H9 (cell line): Measurements from ENCODE around the gene NAGPA. TPM values are rescaled to one million over a fixed set of nuclear protein-coding genes. Genes with fewer than 3 reads are reported as not detected.
A peak's percentile ranks its signal among the peaks of the same experiment; 100 is the strongest.

Experiments used
- DNase-seq: peaks from one replicate; pipeline ENCODE4 v3.0.0-alpha.2; 2017
- H2AFZ ChIP-seq: one replicate; pipeline ENCODE4 v1.6.1; 2013; ENCODE audit warnings: mild to moderate bottlenecking, low read length, control low read depth, moderate library complexity
- H2AK5ac ChIP-seq: 2 replicates; pipeline ENCODE4 v1.6.1; 2013; ENCODE audit warnings: low read length, control low read depth, mixed read lengths; ENCODE audit not compliant: insufficient read length
- H2BK120ac ChIP-seq: one replicate; pipeline ENCODE4 v1.6.1; 2013; ENCODE audit warnings: low read depth, mild to moderate bottlenecking, low read length, control low read depth, inconsistent platforms; ENCODE audit not compliant: poor library complexity, severe bottlenecking
- H2BK12ac ChIP-seq: 2 replicates; pipeline ENCODE4 v1.6.1; 2013; ENCODE audit warnings: low read length, control low read depth, mixed read lengths, low read depth; ENCODE audit not compliant: insufficient read length
- H2BK15ac ChIP-seq: 2 replicates; pipeline ENCODE4 v1.6.1; 2013; ENCODE audit warnings: low read depth, low read length, control low read depth
- H2BK20ac ChIP-seq: one replicate; pipeline ENCODE4 v1.6.1; 2013; ENCODE audit warnings: low read depth, mild to moderate bottlenecking, low read length, control low read depth, inconsistent platforms; ENCODE audit not compliant: poor library complexity, severe bottlenecking
- H2BK5ac ChIP-seq: 2 replicates; pipeline ENCODE4 v1.6.1; 2013; ENCODE audit warnings: low read length, control low read depth, mixed read lengths; ENCODE audit not compliant: insufficient read length
- H3K14ac ChIP-seq: 2 replicates; pipeline ENCODE4 v1.6.1; 2013; ENCODE audit warnings: low read length, control low read depth; ENCODE audit not compliant: insufficient read depth
- H3K18ac ChIP-seq: 2 replicates; pipeline ENCODE4 v1.6.1; 2013; ENCODE audit warnings: low read depth, mild to moderate bottlenecking, mixed read lengths, low read length, control low read depth; ENCODE audit not compliant: insufficient read length
- H3K23ac ChIP-seq: 2 replicates; pipeline ENCODE4 v1.6.1; 2013; ENCODE audit warnings: low read length, control low read depth, mixed read lengths, low read depth; ENCODE audit not compliant: insufficient read length
- H3K23me2 ChIP-seq: 2 replicates; pipeline ENCODE4 v1.6.1; 2013; ENCODE audit warnings: low read depth, mild to moderate bottlenecking, mixed read lengths, low read length, control low read depth; ENCODE audit not compliant: insufficient read length, poor library complexity, severe bottlenecking
- H3K27ac ChIP-seq: 2 replicates; pipeline ENCODE4 v1.5.1; 2013; ENCODE audit warnings: low read length, control low read depth, mixed read lengths, low read depth; ENCODE audit not compliant: insufficient read length
- H3K27me3 ChIP-seq: 2 replicates; pipeline ENCODE4 v1.6.1; 2013; ENCODE audit warnings: low read length, control low read depth, inconsistent platforms; ENCODE audit not compliant: insufficient read depth
- H3K4ac ChIP-seq: 2 replicates; pipeline ENCODE4 v1.6.1; 2013; ENCODE audit warnings: low read depth, mild to moderate bottlenecking, control low read depth, inconsistent platforms, low read length, moderate library complexity
- H3K4me1 ChIP-seq: 2 replicates; pipeline ENCODE4 v1.6.1; 2013; ENCODE audit warnings: low read length, control low read depth, inconsistent platforms; ENCODE audit not compliant: insufficient read depth
- H3K4me2 ChIP-seq: 2 replicates; pipeline ENCODE4 v1.6.1; 2013; ENCODE audit warnings: low read length, control low read depth, mixed read lengths; ENCODE audit not compliant: insufficient read length, insufficient read depth
- H3K56ac ChIP-seq: 2 replicates; pipeline ENCODE4 v1.6.1; 2013; ENCODE audit warnings: low read depth, mild to moderate bottlenecking, mixed read lengths, low read length, control low read depth; ENCODE audit not compliant: insufficient read length
- H3K79me1 ChIP-seq: 2 replicates; pipeline ENCODE4 v1.6.1; 2013; ENCODE audit warnings: low read depth, mild to moderate bottlenecking, moderate library complexity, low read length, control low read depth, inconsistent platforms; ENCODE audit not compliant: insufficient read depth, poor library complexity, severe bottlenecking
- H3K79me2 ChIP-seq: 2 replicates; pipeline ENCODE4 v1.6.1; 2013; ENCODE audit warnings: low read length, control low read depth, inconsistent platforms; ENCODE audit not compliant: insufficient read depth
- H3K9ac ChIP-seq: 2 replicates; pipeline ENCODE4 v1.6.1; 2013; ENCODE audit warnings: low read length, control low read depth, mixed read lengths; ENCODE audit not compliant: insufficient read length; ENCODE audit errors: extremely low read depth
- H3K9me3 ChIP-seq: one replicate; pipeline ENCODE4 v1.6.1; 2013; ENCODE audit warnings: low read depth, low read length, inconsistent platforms; ENCODE audit not compliant: control insufficient read depth
- H3T11ph ChIP-seq: one replicate; pipeline ENCODE4 v1.6.1; 2013; ENCODE audit warnings: mild to moderate bottlenecking, low read length, control low read depth, inconsistent platforms
- H4K20me1 ChIP-seq: one replicate; pipeline ENCODE4 v1.6.1; 2013; ENCODE audit not compliant: control insufficient read depth, insufficient read length, insufficient read depth
- H4K5ac ChIP-seq: 2 replicates; pipeline ENCODE4 v1.6.1; 2013; ENCODE audit warnings: low read depth, mild to moderate bottlenecking, mixed read lengths, low read length, control low read depth; ENCODE audit not compliant: insufficient read length
- H4K8ac ChIP-seq: replicated peaks from 2 replicates; pipeline ENCODE4 v1.6.1; 2013; ENCODE audit warnings: low read length, control low read depth, mixed read lengths, low read depth; ENCODE audit not compliant: insufficient read length
- H4K91ac ChIP-seq: 2 replicates; pipeline ENCODE4 v1.6.1; 2013; ENCODE audit warnings: low read depth, mild to moderate bottlenecking, moderate library complexity, mixed read lengths, low read length, control low read depth; ENCODE audit not compliant: insufficient read length
- H3K27ac Mint-ChIP-seq, 3 experiments: 2 replicates in 2 of 3; 3 replicates in 1 of 3; pipeline ENCODE4 v1.8.0; 2020 to 2021; ENCODE audit warnings: mixed read lengths in 3 of 3, mild to moderate bottlenecking in 1 of 3, moderate library complexity in 1 of 3
- H3K27me3 Mint-ChIP-seq: 2 replicates; pipeline ENCODE4 v1.8.0; 2021; ENCODE audit warnings: low read depth, mild to moderate bottlenecking, moderate library complexity, mixed read lengths
- H3K36me3 Mint-ChIP-seq, 3 experiments: 2 replicates in 2 of 3; 3 replicates in 1 of 3; pipeline ENCODE4 v1.8.0; 2020 to 2021; ENCODE audit warnings: low read depth in 3 of 3, mixed read lengths in 3 of 3; ENCODE audit not compliant: insufficient read depth in 1 of 3
- H3K4me1 Mint-ChIP-seq, 2 experiments: 2 replicates each; pipeline ENCODE4 v1.8.0; 2020; ENCODE audit warnings: mixed read lengths in 2 of 2
- H3K4me3 Mint-ChIP-seq, 2 experiments: 2 replicates in 1 of 2; 3 replicates in 1 of 2; pipeline ENCODE4 v1.8.0; 2020 to 2021; ENCODE audit warnings: mild to moderate bottlenecking in 2 of 2, mixed read lengths in 2 of 2, moderate library complexity in 1 of 2
- H3K9me3 Mint-ChIP-seq, 2 experiments: 2 replicates in 1 of 2; 3 replicates in 1 of 2; pipeline ENCODE4 v1.8.0; 2020; ENCODE audit warnings: mild to moderate bottlenecking in 2 of 2, mixed read lengths in 2 of 2, moderate library complexity in 1 of 2
- WGBS: extraction: QIAGEN DNeasy Blood & Tissue Kit; methylation state at CpG from one replicate; pipeline ENCODE4 v1.1.7; 2013; ENCODE audit warnings: missing lambda C conversion rate, low lambda C conversion rate, mixed read lengths; ENCODE audit not compliant: insufficient read length; ENCODE audit errors: extremely low coverage; 5-methylcytosine and 5-hydroxymethylcytosine counted together
- total RNA-seq: library from RNA; stranded (reverse); gene quantifications from 2 replicates; pipeline ENCODE4 v1.2.1, GENCODE V29; 2021
- TF ChIP-seq, protein P1 (sequence below): fragments of 200-600 bp; sonication (generic); conservative IDR thresholded peaks from 3 replicates; pipeline ENCODE4 v1.8.0; 2021; ENCODE audit warnings: antibody characterized with exemption, mild to moderate bottlenecking

Gene NAGPA
- total RNA-seq, 1 experiment from 2014 or later = 12.1 TPM

DNA sequence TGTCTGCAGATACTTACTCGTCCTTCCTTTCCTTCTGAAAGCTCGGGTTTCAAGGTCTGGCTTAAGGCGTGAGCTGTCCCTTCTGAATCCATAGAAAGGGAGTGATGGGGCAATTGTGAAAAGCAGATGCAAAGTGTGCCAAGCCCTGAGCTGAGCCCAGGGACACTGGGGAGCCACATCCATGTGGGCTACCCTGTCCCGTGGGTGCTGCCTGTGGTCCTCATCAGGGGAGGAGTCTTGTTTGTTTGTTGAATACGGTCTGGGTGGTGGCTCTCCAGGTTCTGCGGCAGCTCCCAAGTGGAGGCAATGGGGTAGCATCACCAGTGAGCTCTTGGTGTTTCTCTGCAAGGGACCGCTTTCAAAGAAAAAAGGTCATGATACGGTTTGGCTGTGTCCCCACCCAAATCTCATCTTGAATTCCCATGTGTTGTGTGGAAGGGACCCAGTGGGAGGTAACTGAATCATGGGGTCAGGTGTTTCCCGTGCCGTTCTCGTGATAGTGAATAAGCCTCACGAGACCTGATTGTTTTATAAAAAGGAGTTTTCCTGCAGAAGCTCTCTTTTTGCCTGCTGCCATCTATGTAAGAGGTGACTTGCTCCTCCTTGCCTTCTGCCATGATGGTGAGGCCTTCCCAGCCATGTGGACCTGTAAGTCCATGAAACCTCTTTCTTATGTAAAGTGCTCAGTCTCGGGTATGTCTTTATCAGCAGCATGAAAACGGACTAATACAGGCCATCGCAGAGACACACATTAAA lies 36.9 kb upstream of the NAGPA start:
- no peak overlapping the region for H4K5ac ChIP-seq
- H3K4me2 ChIP-seq = no peak overlapping the region
- H3K79me1 ChIP-seq = peaks cover 4% of the 10 kb centered on the region
- no peaks in the 10 kb centered on the region for H3K4me1 ChIP-seq
- no peaks in the 10 kb centered on the region for H3K9me3 ChIP-seq
- H3K27me3 Mint-ChIP-seq = no peaks in the 10 kb centered on the region; the same call in 1 of the 2 replicates
- TF ChIP-seq, protein P1, sequence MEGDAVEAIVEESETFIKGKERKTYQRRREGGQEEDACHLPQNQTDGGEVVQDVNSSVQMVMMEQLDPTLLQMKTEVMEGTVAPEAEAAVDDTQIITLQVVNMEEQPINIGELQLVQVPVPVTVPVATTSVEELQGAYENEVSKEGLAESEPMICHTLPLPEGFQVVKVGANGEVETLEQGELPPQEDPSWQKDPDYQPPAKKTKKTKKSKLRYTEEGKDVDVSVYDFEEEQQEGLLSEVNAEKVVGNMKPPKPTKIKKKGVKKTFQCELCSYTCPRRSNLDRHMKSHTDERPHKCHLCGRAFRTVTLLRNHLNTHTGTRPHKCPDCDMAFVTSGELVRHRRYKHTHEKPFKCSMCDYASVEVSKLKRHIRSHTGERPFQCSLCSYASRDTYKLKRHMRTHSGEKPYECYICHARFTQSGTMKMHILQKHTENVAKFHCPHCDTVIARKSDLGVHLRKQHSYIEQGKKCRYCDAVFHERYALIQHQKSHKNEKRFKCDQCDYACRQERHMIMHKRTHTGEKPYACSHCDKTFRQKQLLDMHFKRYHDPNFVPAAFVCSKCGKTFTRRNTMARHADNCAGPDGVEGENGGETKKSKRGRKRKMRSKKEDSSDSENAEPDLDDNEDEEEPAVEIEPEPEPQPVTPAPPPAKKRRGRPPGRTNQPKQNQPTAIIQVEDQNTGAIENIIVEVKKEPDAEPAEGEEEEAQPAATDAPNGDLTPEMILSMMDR = no peak
- H2AK5ac ChIP-seq = no peak overlapping the region
- no peak overlapping the region for H3K27ac ChIP-seq
- no peak overlapping the region for H3K4ac ChIP-seq
- no peak overlapping the region for H3K27ac Mint-ChIP-seq
- no peak overlapping the region for H2AFZ ChIP-seq
- H3K4me3 Mint-ChIP-seq = peak overlapping the region in 1 of 2 experiments; percentile 50; a peak in 2 of 5 replicates
- H3K4me1 Mint-ChIP-seq = peaks cover 17 to 18% of the 10 kb centered on the region in 2 experiments
- no peak overlapping the region for H3K56ac ChIP-seq
- no peak overlapping the region for H3K9ac ChIP-seq
- no peak overlapping the region for H2BK120ac ChIP-seq
- no peak overlapping the region for H2BK15ac ChIP-seq
- H3K23me2 ChIP-seq = peaks cover 7% of the 10 kb centered on the region
- H2BK5ac ChIP-seq = no peak overlapping the region
- H3K36me3 Mint-ChIP-seq = peaks cover 6 to 15% (median 13%) of the 10 kb centered on the region in 3 experiments; a peak in 6 of 7 replicates
- WGBS = no CpG with 5 or more reads among the region's 15 CpGs
- H3K23ac ChIP-seq = no peak overlapping the region
- H3K18ac ChIP-seq = no peak overlapping the region
- H3K14ac ChIP-seq = no peak overlapping the region
- no peak overlapping the region for H4K8ac ChIP-seq
- no peaks in the 10 kb centered on the region; a peak in 2 of 5 replicates for H3K9me3 Mint-ChIP-seq
- DNase-seq = no peak
- H3K79me2 ChIP-seq = peaks cover 5% of the 10 kb centered on the region; the same call in 1 of the 2 replicates
- H4K20me1 ChIP-seq = no peaks in the 10 kb centered on the region
- no peak overlapping the region for H3T11ph ChIP-seq
- no peak overlapping the region for H2BK12ac ChIP-seq
- H4K91ac ChIP-seq = no peak overlapping the region
- no peaks in the 10 kb centered on the region for H3K27me3 ChIP-seq
- no peak overlapping the region for H2BK20ac ChIP-seq
